HG02763 (cell line): ENCODE measurements around the gene EPS8L2.

Experiments
- ATAC-seq: cut with Tn5 transposase; IDR thresholded peaks from one replicate; pipeline ENCODE4 v1.9.1; 2021; ENCODE audit warnings: mild to moderate bottlenecking, moderate library complexity; ENCODE audit not compliant: unreplicated experiment

EPS8L2 gene

DNA sequence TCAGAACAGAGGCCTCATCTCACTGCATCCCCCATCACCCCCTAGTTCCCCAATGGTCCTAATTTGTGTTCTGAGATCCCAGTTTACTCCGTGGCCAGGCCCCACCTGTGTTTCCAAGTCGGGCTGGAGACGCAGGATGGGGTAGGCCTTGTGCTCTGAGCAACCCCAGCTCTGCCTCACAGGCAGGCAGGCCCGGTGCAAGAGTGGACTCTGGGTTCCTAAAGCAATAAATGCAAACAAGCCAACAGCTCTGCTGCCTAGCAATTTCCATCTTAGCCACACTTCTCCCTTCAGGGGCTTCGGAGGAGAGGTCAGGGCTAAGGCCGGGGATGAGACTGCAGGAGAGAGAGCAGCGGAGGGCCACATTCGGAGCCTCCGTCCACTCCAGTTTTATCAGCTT, 2.5 kb upstream of the EPS8L2 start:
- ATAC-seq, result no peak

- ATAC-seq, result no peak
Observed at GRCh38 chr11:704228-704674, 1.8 kb upstream of the EPS8L2 start.

DNA sequence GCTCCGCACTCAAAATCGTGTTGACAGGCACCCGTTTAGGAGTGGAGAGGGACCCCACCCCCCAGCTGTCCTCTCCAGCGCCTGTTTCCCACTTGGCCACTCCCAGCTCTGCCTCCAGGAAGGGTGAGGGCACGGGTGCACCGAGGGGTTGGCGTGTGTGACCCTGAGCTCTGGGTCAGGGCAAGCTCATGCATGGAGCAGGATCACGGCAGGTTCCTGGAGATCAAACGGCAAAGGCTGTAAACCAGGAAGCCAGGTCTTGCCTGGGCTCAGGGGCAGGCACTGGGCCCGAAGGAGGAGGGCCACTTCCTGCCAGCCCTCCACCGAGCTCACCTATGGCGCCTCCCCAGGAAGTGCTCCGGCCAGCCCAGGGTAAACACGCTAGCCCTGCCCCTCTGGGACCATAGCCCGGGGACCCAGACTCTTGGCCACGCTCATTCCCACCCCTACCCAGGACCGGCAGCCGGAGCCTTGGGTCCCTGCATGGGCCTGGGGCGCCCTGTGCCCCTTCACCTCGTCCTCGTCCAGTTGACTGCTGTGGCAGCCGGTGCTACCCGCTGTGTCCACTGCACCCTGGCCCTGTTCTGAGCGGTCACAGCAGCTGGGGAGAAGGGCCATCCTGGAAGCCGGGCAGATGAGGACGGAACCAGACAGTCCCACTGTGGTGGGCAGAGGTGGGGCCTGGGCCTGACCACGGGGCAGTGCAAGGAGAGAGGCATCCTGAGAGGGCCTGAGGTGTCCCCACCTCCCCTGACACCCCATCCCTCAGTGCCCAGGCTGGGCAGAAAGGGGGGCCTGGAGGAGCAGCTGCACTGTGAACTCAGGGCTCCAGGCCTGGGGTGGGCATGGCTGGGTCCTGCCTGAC, 1.0 kb upstream of the EPS8L2 start:
- ATAC-seq, result no peak

GRCh38 chr11:706439-706956, 467 bp downstream of the EPS8L2 start:
- ATAC-seq, result no peak

GRCh38 chr11:706957-707816, 1.2 kb downstream of the EPS8L2 start:
- no peak for ATAC-seq

- ATAC-seq, result no peak
Observed at GRCh38 chr11:707817-708420, 1.9 kb downstream of the EPS8L2 start.

DNA sequence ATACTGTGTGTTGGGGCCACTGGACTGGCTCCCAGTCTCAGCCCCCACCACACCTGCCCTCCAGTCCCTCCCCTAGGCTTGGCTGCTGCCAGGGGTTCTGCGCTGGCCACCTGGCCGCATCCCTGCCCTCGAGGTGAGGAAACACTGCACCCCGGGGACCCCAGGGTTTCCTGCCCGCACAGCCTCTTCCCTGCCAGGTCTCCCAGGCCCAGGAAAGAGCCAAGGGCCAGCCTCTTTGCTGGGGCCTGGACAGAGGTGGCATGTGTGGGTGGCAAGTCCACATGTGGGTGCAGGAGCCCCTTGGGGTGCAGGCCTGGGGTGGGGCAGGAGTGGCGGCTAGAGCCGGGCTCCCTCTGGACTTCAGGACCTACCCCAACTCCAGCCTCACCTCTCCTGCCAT, 2.5 kb downstream of the EPS8L2 start:
- ATAC-seq, result no peak

DNA sequence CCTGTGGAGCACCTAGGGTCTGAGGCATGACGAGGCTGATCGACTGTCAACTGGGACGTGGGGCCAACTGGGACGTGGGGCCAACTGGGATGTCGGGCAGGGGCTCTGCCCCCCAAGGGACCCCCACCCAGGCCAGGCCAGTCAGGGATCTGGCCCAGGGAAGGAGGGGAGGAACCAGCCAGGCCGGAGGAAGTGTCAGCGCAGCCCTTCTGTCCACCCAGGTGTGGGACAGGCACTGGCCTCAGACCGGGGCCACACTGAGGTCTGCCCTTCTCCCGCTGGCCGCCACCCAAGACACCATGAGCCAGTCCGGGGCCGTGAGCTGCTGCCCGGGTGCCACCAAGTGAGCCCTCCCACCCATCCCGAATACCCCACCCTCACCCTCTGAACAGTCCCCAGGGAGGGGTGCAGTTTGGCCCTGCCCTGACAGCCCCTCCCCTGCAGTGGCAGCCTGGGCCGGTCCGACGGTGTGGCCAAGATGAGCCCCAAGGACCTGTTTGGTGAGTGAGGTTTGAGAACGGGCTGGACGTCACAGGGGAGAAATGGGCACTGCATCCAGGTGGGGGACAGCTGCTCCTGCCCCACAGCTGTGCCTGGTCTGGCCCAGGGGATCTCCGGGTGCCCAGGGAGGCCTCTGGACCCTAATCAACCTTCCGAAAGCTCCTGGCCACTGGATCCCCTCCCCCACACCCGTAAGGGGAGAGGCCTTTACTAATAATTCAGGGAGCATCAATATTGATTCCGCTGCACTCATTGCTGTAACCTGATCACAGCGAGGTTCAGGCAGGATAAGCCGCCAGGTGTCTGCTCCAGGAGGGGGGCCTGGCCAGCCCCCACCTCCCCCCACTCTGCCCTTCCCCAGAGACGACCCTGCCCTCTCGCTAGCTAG, 3.3 kb downstream of the EPS8L2 start:
- no peak for ATAC-seq

- ATAC-seq, result no peak
Observed at GRCh38 chr11:714436-714835, 8.4 kb downstream of the EPS8L2 start.

DNA sequence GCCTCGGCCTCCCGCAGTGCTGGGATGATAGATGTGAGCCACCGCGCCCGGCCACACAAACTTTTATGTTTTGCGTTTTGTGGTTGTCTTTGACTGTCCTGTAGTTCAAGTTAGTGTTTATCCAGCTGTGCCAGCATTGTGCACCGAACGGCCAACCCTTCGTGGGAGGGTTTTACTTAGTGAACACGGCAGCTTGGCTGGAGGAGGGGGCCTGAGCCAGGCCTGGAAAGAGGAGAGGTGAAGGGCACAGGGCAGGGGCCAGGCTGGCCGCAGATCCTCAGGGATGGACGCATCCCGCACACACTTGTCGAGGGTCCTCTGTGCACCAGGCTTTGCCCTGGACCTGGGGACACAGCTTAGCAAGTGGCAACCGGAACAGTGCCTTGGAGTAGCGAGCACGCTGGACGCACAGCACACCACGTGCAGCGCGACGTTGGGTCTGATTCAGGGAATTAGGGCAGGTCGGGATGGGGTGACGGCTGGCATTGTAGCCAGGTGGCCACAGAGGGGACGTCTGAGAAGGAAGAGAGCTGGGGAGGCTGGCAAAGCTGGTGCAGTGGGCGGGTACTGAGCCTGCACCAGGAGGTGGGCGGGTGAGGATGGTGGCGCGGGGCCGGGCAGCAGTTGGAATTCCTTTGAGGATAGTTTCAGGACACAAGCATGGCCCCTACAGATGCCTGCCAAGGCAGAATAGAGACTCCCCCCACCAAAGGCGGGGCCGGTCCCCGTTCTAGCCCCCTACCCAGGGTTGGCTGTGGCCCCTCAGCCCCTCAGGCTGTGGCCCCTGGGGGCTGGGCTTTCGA, 13.4 kb downstream of the EPS8L2 start:
- no peak for ATAC-seq

- ATAC-seq, result no peak
Observed at GRCh38 chr11:720017-720641, 14.1 kb downstream of the EPS8L2 start.

GRCh38 chr11:720642-721246, 14.7 kb downstream of the EPS8L2 start:
- no peak for ATAC-seq

- ATAC-seq, result no peak
Observed at GRCh38 chr11:721247-721740, 15.3 kb downstream of the EPS8L2 start.

- no peak for ATAC-seq
Observed at GRCh38 chr11:721741-722345, 15.8 kb downstream of the EPS8L2 start.

DNA sequence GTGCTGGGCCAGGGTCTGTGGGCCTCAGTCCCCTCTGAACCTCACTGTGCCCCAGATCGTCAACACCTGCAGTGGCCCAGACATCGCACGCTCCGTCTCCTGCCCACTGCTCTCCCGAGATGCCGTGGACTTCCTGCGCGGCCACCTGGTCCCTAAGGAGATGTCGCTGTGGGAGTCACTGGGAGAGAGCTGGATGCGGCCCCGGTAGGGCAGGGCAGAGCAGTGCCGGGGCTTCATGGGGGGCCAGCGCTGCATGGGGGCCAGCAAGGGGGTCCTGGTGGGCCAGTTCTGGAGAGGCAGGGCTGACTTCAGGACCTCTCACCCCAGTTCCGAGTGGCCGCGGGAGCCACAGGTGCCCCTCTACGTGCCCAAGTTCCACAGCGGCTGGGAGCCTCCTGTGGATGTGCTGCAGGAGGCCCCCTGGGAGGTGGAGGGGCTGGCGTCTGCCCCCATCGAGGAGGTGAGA, 16.3 kb downstream of the EPS8L2 start:
- ATAC-seq, result no peak

- no peak for ATAC-seq
Observed at GRCh38 chr11:723120-723883, 17.3 kb downstream of the EPS8L2 start.
